WI38 (cell line): Measurements from ENCODE around the gene PHF1.

ENCODE experiments used
- H3K4me3 ChIP-seq: 2 replicates; pipeline ENCODE4 v1.5.1; 2011; ENCODE audit warnings: low read depth, mild to moderate bottlenecking, control low read depth, low read length
- CTCF ChIP-seq: IDR thresholded peaks from 2 replicates; pipeline ENCODE4 v1.5.1; 2012; ENCODE audit warnings: low read depth, mild to moderate bottlenecking, control low read depth, low read length

The PHF1 gene

GRCh38 chr6:33433001-33433543, 22.3 kb downstream of the PHF1 start:
- no peak overlapping the region for H3K4me3 ChIP-seq
- no peak for TF ChIP-seq CTCF

GRCh38 chr6:33433544-33434191, 22.9 kb downstream of the PHF1 start:
- no peak for TF ChIP-seq CTCF
- H3K4me3 ChIP-seq = no peak overlapping the region

DNA sequence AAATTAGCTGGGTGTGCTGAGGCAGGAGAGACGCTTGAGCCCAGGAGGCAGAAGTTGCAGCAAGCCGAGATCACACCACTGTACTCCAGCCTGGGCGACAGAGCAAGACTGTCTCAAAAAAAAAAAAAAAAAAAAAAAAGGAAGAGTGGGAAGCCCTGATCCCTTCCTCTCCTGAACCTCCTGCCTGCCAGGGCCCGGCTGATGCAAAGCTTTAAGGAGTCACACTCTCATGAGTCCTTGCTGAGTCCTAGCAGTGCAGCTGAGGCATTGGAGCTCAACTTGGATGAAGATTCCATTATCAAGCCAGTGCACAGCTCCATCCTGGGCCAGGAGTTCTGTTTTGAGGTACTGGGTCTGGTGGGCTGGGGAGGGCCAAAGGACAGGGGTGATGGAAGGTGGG, 24.1 kb downstream of the PHF1 start:
- H3K4me3 ChIP-seq = no peak overlapping the region
- TF ChIP-seq CTCF = no peak

DNA sequence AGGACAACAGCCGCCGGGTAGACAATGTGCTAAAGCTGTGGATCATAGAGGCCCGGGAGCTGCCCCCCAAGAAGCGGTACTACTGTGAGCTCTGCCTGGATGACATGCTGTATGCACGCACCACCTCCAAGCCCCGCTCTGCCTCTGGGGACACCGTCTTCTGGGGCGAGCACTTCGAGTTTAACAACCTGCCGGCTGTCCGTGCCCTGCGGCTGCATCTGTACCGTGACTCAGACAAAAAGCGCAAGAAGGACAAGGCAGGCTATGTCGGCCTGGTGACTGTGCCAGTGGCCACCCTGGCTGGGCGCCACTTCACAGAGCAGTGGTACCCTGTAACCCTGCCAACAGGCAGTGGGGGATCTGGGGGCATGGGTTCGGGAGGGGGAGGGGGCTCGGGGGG, 26.9 kb downstream of the PHF1 start:
- TF ChIP-seq CTCF = no peak

DNA sequence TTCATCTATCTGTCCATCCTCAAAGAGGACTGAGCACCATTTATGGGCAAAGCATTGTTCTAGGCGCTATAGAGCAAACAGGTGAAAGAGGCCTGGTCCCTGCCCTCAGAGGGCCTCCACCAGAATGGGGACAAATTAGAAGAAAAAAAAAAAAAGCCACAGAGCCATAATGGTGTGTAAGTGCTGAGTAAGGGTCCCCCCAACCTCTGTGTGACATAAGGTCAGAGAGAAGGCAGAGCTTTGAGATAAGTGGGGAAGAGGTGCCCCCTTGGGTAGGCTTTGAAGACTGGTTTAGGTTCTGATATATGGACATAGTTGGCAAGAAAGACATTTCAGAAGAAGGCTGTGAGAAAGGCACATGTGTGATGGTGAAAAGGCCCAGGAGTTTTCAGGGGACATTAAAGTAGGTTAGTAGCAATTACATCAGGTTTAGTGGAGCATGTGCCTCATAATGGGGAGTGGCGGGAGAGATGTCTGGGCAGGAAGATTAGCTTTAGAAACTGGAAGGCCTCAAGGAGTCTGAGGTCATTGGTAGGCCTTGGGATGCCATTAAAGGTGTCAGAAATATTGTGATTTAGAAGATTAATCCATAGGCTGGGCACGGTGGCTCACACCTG, 28.3 kb downstream of the PHF1 start:
- TF ChIP-seq CTCF = no peak
- H3K4me3 ChIP-seq = no peak overlapping the region

More for the DNA sequence above, 26.9 kb downstream of the PHF1 start:
- no peak overlapping the region for H3K4me3 ChIP-seq

DNA sequence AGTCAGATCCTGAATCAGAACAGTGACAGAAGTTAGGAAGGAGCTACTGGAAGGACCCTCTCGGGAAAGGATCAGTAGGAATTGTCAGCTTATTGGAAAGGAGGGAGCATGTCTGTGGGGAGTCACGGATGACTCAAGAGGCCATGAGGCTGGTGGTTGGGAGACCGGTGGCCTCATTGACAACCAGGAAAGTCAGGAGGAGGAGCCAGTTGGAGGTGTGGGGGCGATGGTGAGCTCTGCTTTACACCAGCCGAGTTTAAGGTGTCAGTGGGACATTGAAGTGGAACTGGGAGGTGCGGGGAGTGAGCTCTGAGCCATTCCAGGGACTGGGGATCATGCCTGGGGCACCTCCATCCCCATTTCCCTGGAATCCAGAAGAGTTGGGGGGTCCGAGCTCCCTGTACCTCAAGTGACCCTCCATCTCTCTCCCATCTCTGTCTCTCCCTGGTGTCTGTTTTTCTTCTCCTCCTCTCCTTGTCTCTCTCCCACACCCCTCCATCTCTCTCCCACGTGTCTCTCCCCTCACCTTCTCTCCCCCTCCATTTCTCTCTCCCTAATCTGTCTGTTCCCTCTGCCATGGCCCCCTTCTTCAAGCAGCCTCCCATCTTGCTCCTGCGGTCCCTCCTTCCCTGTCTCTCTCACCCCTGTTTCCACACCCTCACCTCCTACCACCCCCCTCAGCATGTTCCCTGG, 29.3 kb downstream of the PHF1 start:
- H3K4me3 ChIP-seq = no peak overlapping the region
- no peak for TF ChIP-seq CTCF

- H3K4me3 ChIP-seq = no peak overlapping the region
- TF ChIP-seq CTCF = no peak
These were observed 30.0 kb downstream of the PHF1 start for GRCh38 chr6:33440649-33441309.
